HepG2 (cell line): Measurements from ENCODE around the gene PRKCSH. TPM values are rescaled to one million over a fixed set of nuclear protein-coding genes. Genes with fewer than 3 reads are reported as not detected.

Experiments
- ATAC-seq: fragments of 200-7000 bp; cut with Tn5 transposase; 3 replicates; pipeline ENCODE4 v1.9.1; 2020; ENCODE audit warnings: mild to moderate bottlenecking, moderate library complexity
- BruUV-seq: library from RNA; stranded (reverse); fragments of 400-500 nt; replicated peaks from 2 replicates; lab custom pipeline; 2021; lab: Mats Ljungman, UMichigan
- CTCF ChIA-PET: fragments of 300-600 bp; formaldehyde crosslinking; extraction: SDS; loops from one replicate; lab custom pipeline; 2021; ENCODE audit warnings: low total read pairs, inconsistent platforms, low intra/inter-chr PET ratio; lab: Yijun Ruan, JAX
- POLR2A ChIA-PET: fragments of 350-600 bp; sonication (Branson Sonifier 250); formaldehyde crosslinking; loops from one replicate; lab custom pipeline; 2020; ENCODE audit warnings: antibody characterized with exemption, inconsistent platforms; lab: Yijun Ruan, JAX
- DNase-seq: peaks from one replicate; pipeline ENCODE4 v3.0.0-alpha.2; 2015; ENCODE audit warnings: low spot score
- FAIRE-seq: peaks from 3 replicates; lab custom pipeline; 2011; peaks lifted over from hg19 to GRCh38; lab: Jason Lieb, UNC
- H2AFZ ChIP-seq: one replicate; pipeline ENCODE4 v1.6.1; 2011; ENCODE audit warnings: low read length, inconsistent platforms
- H3K27ac ChIP-seq: fragments of 300-600 bp; 3 replicates; pipeline ENCODE4 v1.8.0; 2011; ENCODE audit warnings: mixed run types, mild to moderate bottlenecking, mixed read lengths, low read length, inconsistent platforms; ENCODE audit not compliant: insufficient read depth; ENCODE audit errors: extremely low read length
- H3K27me3 ChIP-seq, 2 experiments: fragments of 200-600 bp in 1 of 2; 2 replicates in 1 of 2; 3 replicates in 1 of 2; pipeline versions ENCODE4 v1.6.0 to v1.8.0; 2011; ENCODE audit warnings: low read length in 2 of 2, mild to moderate bottlenecking in 2 of 2, moderate library complexity in 2 of 2, inconsistent platforms in 1 of 2; ENCODE audit not compliant: insufficient read depth in 2 of 2, control insufficient read depth in 1 of 2
- H3K36me3 ChIP-seq, 2 experiments: fragments of 200-600 bp in 1 of 2; replicated peaks in 1 of 2; 2 replicates in 1 of 2; 3 replicates in 1 of 2; pipeline versions ENCODE4 v1.5.1 to v1.8.0; 2011; ENCODE audit warnings: low read length in 2 of 2, inconsistent platforms in 1 of 2; ENCODE audit not compliant: insufficient read depth in 2 of 2, control insufficient read depth in 1 of 2
- H3K4me1 ChIP-seq: 2 replicates; pipeline ENCODE4 v1.5.1; 2012; ENCODE audit warnings: low read length, inconsistent platforms; ENCODE audit not compliant: insufficient read depth
- H3K4me2 ChIP-seq: 2 replicates; pipeline ENCODE4 v1.6.0; 2011; ENCODE audit warnings: low read depth, low read length, inconsistent platforms
- H3K4me3 ChIP-seq, 3 experiments: fragments of 200-600 bp in 1 of 3; sonication (generic), shearing (Covaris generic) in 1 of 3; replicated peaks in 1 of 3; 2 replicates each; pipeline ENCODE4 v1.5.1; 2011 to 2016; ENCODE audit warnings: low read length in 3 of 3, inconsistent platforms in 2 of 3, low read depth in 2 of 3, mild to moderate bottlenecking in 2 of 3, control low read depth in 1 of 3, mixed read lengths in 1 of 3; ENCODE audit not compliant: insufficient read depth in 1 of 3
- H3K79me2 ChIP-seq: one replicate; pipeline ENCODE4 v1.6.1; 2011; ENCODE audit warnings: low read length, inconsistent platforms; ENCODE audit not compliant: insufficient read depth
- H3K9ac ChIP-seq: 2 replicates; pipeline ENCODE4 v1.6.0; 2011; ENCODE audit warnings: mild to moderate bottlenecking, low read depth, low read length, inconsistent platforms; ENCODE audit not compliant: insufficient read depth
- H3K9me3 ChIP-seq: 2 replicates; pipeline ENCODE4 v1.5.1; 2012; ENCODE audit warnings: mild to moderate bottlenecking, low read length
- H4K20me1 ChIP-seq: 2 replicates; pipeline ENCODE4 v1.6.0; 2011; ENCODE audit warnings: inconsistent platforms, mild to moderate bottlenecking, low read length, moderate library complexity; ENCODE audit not compliant: insufficient read depth
- HNRNPL ChIP-seq: fragments of 200-400 bp; formaldehyde crosslinking; IDR thresholded peaks from 2 replicates; pipeline ENCODE4 v1.6.1; 2017; ENCODE audit warnings: mild to moderate bottlenecking, low read depth, low read length
- HNRNPLL ChIP-seq: fragments of 200-400 bp; formaldehyde crosslinking; IDR thresholded peaks from 2 replicates; pipeline ENCODE4 v1.6.1; 2017; ENCODE audit warnings: mild to moderate bottlenecking, low read depth, low read length; ENCODE audit not compliant: poor library complexity, severe bottlenecking
- HOXA7 ChIP-seq: sonication (generic); formaldehyde crosslinking; IDR thresholded peaks from 2 replicates; pipeline ENCODE4 v1.8.1; 2022; ENCODE audit warnings: mild to moderate bottlenecking, missing genetic modification reagents, moderate library complexity
- NFATC3 ChIP-seq: sonication (generic); formaldehyde crosslinking; IDR thresholded peaks from 2 replicates; pipeline ENCODE4 v1.5.1; 2020; ENCODE audit warnings: mild to moderate bottlenecking, missing genetic modification reagents
- NFE2 ChIP-seq: sonication (generic); formaldehyde crosslinking; IDR thresholded peaks from 2 replicates; pipeline ENCODE4 v1.4.0; 2020; ENCODE audit warnings: missing genetic modification reagents
- PHF5A ChIP-seq: IDR thresholded peaks from one replicate; pipeline ENCODE4 v1.6.1; 2018; ENCODE audit warnings: low read depth, missing genetic modification reagents; ENCODE audit not compliant: unreplicated experiment
- SRSF1 ChIP-seq: fragments of 200-400 bp; formaldehyde crosslinking; optimal IDR thresholded peaks from 2 replicates; pipeline ENCODE3; 2017; ENCODE audit warnings: mild to moderate bottlenecking, low read depth, low read length, moderate library complexity
- TARDBP ChIP-seq: sonication (generic); formaldehyde crosslinking; IDR thresholded peaks from 2 replicates; pipeline ENCODE4 v1.8.0; 2022; ENCODE audit warnings: mild to moderate bottlenecking, missing genetic modification reagents
- YY1 ChIP-seq: IDR thresholded peaks from 2 replicates; pipeline ENCODE4 v1.6.1; 2011; ENCODE audit warnings: low read length, low read depth, moderate library complexity, mild to moderate bottlenecking; ENCODE audit not compliant: insufficient read depth, insufficient replicate concordance
- ZNF180 ChIP-seq: sonication (generic); formaldehyde crosslinking; IDR thresholded peaks from 2 replicates; pipeline ENCODE4 v1.4.0; 2020; ENCODE audit warnings: low read depth, missing genetic modification reagents, borderline replicate concordance
- ZNF34 ChIP-seq: sonication (generic); formaldehyde crosslinking; IDR thresholded peaks from 2 replicates; pipeline ENCODE4 v1.4.0; 2020; ENCODE audit warnings: mild to moderate bottlenecking, missing genetic modification reagents, borderline replicate concordance
- ZNF549 ChIP-seq: sonication (generic); formaldehyde crosslinking; IDR thresholded peaks from 2 replicates; pipeline ENCODE4 v1.5.0; 2020; ENCODE audit warnings: missing genetic modification reagents
- ZNF644 ChIP-seq: IDR thresholded peaks from 2 replicates; pipeline ENCODE4 v1.6.1; 2016; ENCODE audit warnings: low read depth
- ZNF761 ChIP-seq: sonication (generic); formaldehyde crosslinking; conservative IDR thresholded peaks from 2 replicates; pipeline ENCODE4 v1.4.0; 2020; ENCODE audit warnings: mild to moderate bottlenecking, missing genetic modification reagents
- WGBS: methylation state at CpG from one replicate; pipeline ENCODE4 v1.1.6; 2017; ENCODE audit warnings: low lambda C conversion rate; 5-methylcytosine and 5-hydroxymethylcytosine counted together
- in situ Hi-C: cut with HindIII; loops from 2 replicates; pipeline ENCODE4 v1.10.0; 2017; ENCODE audit warnings: low pct_unique_long_range_greater_than_20kb; ENCODE audit not compliant: extremely low pct_ligation_motif_present
- intact Hi-C: fragments of 100-400 bp; cut with micrococcal nuclease; formaldehyde crosslinking; loops from one replicate; pipeline ENCODE4 v1.10.0; 2022; ENCODE audit not compliant: unreplicated experiment
- polyA plus RNA-seq, 8 experiments: library from polyadenylated mRNA; depleted of rRNA in 3 of 8; stranded (reverse) in 7 of 8; unstranded in 1 of 8; fragments of >200 nt; fragmentation: Illumina TruSeq in 4 of 8; extraction: Trizol in 4 of 8; gene quantifications; 2 replicates each; pipeline versions ENCODE4 v1.2.1 to v1.2.3, GENCODE V29; 2011 to 2016; ENCODE audit warnings: low read depth in 4 of 8, missing spikeins in 1 of 8, mixed read lengths in 1 of 8; ENCODE audit not compliant: insufficient read depth in 1 of 8
- total RNA-seq, 5 experiments: library from RNA; depleted of rRNA; stranded (reverse); fragments of >200 nt; fragmentation: Illumina TruSeq; extraction: Trizol; gene quantifications; 2 replicates each; pipeline ENCODE4 v1.2.3, GENCODE V29; 2016; ENCODE audit warnings: low read depth in 1 of 5
- TF ChIP-seq, protein P1 (sequence below): sonication (generic); formaldehyde crosslinking; IDR thresholded peaks from 2 replicates; pipeline ENCODE4 v1.4.0; 2020; ENCODE audit warnings: missing genetic modification reagents, mild to moderate bottlenecking, borderline replicate concordance
- TF ChIP-seq, protein P2 (sequence below), 2 experiments: IDR thresholded peaks; 2 replicates each; pipeline ENCODE4 v1.6.1; 2011 to 2012; ENCODE audit warnings: low read length in 2 of 2, borderline replicate concordance in 1 of 2, low read depth in 1 of 2, mild to moderate bottlenecking in 1 of 2, moderate library complexity in 1 of 2
- TF ChIP-seq, protein P3 (sequence below): sonication (generic); formaldehyde crosslinking; IDR thresholded peaks from 2 replicates; pipeline ENCODE4 v1.8.0; 2022; ENCODE audit warnings: mild to moderate bottlenecking, missing genetic modification reagents; ENCODE audit not compliant: insufficient replicate concordance

PRKCSH gene
- total and polyA plus RNA-seq, 2 of the 13 experiments (the other 11 are each of a cell fraction or from before 2014, with no cell fraction given), result 85.1 to 125 TPM

DNA sequence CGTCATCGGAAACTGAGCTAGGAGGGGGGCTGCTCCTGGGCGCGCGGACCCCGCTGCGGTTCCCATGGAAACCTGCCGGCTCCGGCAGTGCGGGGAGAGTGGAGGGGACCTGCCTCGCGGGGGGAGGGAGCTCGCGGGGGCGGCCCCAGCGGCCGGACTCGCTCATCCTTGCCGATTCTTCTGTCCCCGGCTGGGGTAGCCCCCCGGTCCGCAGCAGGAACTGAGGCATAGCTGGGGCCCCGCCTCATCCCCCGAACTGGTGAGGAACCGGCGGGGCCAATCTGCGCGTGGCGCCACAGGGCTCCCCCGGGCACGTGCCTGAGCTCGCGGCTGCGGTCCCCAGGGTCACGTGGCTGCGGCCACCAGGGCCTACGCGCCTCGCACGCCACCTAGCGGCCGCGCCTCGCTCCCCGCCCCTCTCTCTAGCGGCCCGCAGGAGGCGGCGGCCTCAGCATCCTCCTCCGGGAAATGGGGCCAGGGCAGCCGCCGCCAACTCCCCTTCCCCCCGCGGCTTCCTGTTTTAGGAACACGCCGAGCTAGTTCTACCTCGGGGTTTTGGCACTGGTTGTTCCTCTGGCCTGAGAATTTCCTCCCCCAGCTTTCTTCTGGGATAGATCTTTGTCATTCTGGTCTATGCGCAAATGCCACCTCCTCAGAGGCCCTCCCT lies 47.1 kb downstream of the PRKCSH start:
- intact Hi-C loops, result loop anchor here (1.0 kb wide), 1 partner anchor 104 kb away; no protein-coding TSS in a partner anchor
- H3K79me2 ChIP-seq, result no peaks in the 10 kb centered on the region
- CTCF ChIA-PET, result interaction anchor here (1.1 to 1.6 kb wide), 4 partner anchors 29 to 189 kb away, joined by 3 to 10 read pairs (median 6); no protein-coding TSS in a partner anchor
- ATAC-seq (peak; percentile 76), FAIRE-seq (no peak), DNase-seq (peak; percentile 45)
- in situ Hi-C loops, result loop anchor here (5.0 kb wide), 1 partner anchor 100 kb away; the partner anchor contains the start of gene EPOR
- no peaks in the 10 kb centered on the region for H3K9me3 ChIP-seq
- H2AFZ ChIP-seq, result no peak overlapping the region
- H3K4me1 ChIP-seq, result peaks cover 17% of the 10 kb centered on the region
- no peaks in the 10 kb centered on the region for H3K36me3 ChIP-seq
- H3K27me3 ChIP-seq, result peaks cover 5 to 32% of the 10 kb centered on the region in 2 experiments; a peak in 4 of 5 replicates
- H3K4me2 ChIP-seq, result peak overlapping the region; percentile 20
- POLR2A ChIA-PET, result interaction anchor here (1.0 to 1.6 kb wide), 3 partner anchors 8 to 108 kb away, joined by 6 to 7 read pairs (median 6); partner anchors contain the start of gene SWSAP1
- peak overlapping the region in 1 of 3 experiments; percentile 41; a peak in 1 of 6 replicates for H3K4me3 ChIP-seq
- H4K20me1 ChIP-seq, result peaks cover 10% of the 10 kb centered on the region; the same call in 1 of the 2 replicates
- no peak overlapping the region for H3K9ac ChIP-seq
- no TSS peak for BruUV-seq
- WGBS, result 23% methylated on average over 5 of the region's 58 CpGs
- H3K27ac ChIP-seq, result no peak overlapping the region
- TF ChIP-seq HOXA7 (CRISPR knock-in tag) (no peak), ZNF644 (CRISPR knock-in tag) (no peak), ZNF761 (peak; percentile 65; the same call in 1 of the 2 replicates), SRSF1 (no peak), YY1 (peak; percentile 50), ZNF549 (CRISPR knock-in tag) (no peak), NFATC3 (CRISPR knock-in tag) (no peak), ZNF180 (CRISPR knock-in tag) (no peak), NFE2 (CRISPR knock-in tag) (no peak), TARDBP (peak; percentile 85), HNRNPL (no peak), PHF5A (CRISPR knock-in tag) (peak; percentile 55), HNRNPLL (no peak), ZNF34 (no peak)
- TF ChIP-seq, protein P1, sequence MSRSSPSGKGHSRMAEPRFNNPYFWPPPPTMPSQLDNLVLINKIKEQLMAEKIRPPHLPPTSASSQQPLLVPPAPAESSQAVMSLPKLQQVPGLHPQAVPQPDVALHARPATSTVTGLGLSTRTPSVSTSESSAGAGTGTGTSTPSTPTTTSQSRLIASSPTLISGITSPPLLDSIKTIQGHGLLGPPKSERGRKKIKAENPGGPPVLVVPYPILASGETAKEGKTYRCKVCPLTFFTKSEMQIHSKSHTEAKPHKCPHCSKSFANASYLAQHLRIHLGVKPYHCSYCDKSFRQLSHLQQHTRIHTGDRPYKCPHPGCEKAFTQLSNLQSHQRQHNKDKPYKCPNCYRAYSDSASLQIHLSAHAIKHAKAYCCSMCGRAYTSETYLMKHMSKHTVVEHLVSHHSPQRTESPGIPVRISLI (CRISPR knock-in tag), result no peak; the same call in 1 of the 2 replicates
- TF ChIP-seq, protein P2, sequence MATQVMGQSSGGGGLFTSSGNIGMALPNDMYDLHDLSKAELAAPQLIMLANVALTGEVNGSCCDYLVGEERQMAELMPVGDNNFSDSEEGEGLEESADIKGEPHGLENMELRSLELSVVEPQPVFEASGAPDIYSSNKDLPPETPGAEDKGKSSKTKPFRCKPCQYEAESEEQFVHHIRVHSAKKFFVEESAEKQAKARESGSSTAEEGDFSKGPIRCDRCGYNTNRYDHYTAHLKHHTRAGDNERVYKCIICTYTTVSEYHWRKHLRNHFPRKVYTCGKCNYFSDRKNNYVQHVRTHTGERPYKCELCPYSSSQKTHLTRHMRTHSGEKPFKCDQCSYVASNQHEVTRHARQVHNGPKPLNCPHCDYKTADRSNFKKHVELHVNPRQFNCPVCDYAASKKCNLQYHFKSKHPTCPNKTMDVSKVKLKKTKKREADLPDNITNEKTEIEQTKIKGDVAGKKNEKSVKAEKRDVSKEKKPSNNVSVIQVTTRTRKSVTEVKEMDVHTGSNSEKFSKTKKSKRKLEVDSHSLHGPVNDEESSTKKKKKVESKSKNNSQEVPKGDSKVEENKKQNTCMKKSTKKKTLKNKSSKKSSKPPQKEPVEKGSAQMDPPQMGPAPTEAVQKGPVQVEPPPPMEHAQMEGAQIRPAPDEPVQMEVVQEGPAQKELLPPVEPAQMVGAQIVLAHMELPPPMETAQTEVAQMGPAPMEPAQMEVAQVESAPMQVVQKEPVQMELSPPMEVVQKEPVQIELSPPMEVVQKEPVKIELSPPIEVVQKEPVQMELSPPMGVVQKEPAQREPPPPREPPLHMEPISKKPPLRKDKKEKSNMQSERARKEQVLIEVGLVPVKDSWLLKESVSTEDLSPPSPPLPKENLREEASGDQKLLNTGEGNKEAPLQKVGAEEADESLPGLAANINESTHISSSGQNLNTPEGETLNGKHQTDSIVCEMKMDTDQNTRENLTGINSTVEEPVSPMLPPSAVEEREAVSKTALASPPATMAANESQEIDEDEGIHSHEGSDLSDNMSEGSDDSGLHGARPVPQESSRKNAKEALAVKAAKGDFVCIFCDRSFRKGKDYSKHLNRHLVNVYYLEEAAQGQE (IDR thresholded peaks at IDR 0.05; ENCODE audit: borderline replicate concordance in 1 of 2, low read depth in 1 of 2, low read length in 2 of 2), result peak in 1 of 2 experiments; percentile 7; a peak in 2 of 4 replicates
- TF ChIP-seq, protein P3, sequence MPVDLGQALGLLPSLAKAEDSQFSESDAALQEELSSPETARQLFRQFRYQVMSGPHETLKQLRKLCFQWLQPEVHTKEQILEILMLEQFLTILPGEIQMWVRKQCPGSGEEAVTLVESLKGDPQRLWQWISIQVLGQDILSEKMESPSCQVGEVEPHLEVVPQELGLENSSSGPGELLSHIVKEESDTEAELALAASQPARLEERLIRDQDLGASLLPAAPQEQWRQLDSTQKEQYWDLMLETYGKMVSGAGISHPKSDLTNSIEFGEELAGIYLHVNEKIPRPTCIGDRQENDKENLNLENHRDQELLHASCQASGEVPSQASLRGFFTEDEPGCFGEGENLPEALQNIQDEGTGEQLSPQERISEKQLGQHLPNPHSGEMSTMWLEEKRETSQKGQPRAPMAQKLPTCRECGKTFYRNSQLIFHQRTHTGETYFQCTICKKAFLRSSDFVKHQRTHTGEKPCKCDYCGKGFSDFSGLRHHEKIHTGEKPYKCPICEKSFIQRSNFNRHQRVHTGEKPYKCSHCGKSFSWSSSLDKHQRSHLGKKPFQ (CRISPR knock-in tag), result no peak
